Stromal cell of bone marrow (primary cell): ENCODE results near the gene RBSN.

Experiments used
- DNase-seq: peaks from one replicate; pipeline ENCODE4 v3.0.0-alpha.2; 2012; ENCODE audit warnings: low read depth

The RBSN gene

DNA sequence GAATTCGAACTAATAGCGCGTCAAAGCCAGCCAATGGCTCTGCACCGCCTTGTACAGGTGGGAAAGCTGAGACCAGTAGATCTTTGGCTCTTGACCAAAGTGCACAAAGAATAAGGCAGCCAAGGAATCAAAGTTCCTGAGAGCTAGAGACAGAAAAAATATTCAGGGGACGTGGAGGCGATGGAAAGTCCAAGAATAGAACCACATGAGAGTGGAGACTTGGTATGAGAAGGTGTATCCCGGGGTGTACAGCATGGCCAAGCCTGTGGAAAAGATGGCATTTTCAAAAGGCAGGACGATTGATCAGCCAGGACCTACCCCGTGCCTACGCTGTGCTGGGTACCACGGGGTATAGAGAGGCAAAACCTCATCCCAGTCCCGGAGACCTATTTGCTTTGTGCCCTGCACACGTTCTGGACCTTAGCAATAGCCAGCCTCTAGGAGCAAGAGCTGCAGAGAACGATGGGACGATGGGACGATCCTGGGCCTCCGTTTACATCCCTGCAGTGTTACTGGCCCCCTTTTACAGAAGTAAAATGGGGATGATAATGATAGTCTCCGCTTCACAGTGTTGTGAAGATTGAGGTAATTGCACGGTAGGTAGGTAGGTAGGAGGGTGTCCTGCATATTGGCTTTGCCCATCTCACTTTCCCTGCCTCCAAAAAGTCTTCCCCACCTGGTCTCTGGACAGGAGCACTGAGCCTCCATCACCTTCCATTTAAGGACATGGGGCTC lies 583 bp upstream of the RBSN start:
- no peak for DNase-seq

DNA sequence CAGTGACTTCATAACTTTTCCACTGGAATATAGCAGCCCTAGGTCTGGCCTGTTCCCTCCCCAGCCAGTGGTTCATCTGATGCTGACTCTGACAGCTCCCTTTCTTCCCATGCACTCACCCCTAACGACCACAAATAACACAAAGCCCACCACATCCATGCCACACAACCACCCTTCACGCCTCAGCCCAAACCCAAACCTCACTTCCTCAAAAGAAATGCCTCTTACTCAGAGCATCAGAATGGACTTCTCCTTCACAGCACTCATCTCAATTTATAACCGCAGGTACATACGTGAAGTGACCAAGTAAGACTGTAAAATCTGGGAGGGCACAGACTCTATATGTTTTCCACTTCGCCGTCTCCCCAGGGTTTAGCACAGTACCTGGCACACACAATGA lies 1.1 kb downstream of the RBSN start:
- no peak for DNase-seq

DNA sequence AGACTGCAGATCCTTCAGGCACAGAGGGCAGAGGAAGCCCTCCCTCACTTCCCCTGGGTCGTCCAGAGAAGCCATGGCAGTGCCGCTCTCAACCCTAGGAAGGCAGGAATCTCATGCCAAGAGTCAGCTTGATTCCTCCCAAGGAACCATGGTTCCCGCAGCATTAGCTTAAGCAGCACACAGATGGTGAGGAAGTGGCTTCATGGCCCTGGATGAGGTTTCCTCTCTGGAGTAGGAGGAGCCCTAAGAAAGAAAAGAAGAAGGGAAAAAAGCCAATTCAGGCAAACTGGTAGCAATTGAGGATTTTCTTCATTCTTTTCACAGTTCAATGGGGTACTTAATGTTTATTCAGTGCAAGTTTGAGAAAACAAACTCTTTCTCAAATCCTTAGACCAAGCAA lies 2.9 kb downstream of the RBSN start:
- no peak for DNase-seq

DNA sequence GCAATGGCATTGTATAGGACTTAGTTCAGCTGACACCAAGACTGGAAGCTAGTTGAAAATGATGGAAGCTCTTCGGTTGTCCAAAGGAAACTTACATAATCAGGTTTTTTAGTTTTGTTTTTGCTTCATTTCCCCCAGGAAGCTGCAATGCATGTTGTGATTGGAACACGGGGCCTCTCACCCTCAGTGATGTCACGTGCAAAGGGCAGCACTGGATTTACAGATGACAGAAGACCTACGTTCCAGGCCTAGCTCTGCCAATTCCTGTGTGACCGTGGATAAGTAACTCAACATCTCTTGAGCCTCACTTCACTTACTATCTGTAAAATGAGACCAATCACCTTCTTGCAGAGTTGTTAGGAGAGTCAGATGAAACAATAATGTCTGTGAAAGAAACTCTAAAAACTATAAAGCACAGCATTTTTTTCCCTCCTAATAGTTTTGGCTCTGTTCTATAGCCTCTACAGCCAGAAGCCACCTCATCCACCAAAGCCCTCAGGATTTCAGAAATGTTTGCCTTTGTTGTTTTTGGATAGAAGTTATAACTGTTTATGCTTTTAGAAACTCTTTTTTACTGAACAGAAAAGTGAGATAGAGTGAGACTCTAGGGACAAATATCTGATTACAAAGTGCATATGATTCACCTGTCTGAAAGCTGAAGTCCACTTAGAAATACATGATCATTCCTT lies 4.6 kb downstream of the RBSN start:
- peak; percentile 61 for DNase-seq

DNA sequence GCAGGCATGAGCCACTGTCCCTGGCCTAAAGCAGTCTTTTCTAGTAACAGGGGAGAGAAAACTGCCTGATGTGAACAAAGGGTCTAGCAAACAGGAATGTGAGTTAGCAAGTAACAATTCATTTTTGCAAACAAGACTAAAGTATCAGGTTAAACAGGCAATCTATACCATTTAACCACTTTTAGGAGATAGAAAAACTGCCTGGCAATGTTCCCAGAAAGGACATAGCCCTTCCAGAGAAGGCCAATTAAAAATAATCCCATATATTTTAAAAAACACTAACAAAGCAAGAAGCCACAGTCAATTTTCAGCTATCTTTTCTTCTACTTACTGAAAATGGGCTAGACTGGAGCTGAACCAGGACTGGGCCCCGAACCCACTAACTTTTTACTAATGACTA lies 6.3 kb downstream of the RBSN start:
- DNase-seq = no peak

DNA sequence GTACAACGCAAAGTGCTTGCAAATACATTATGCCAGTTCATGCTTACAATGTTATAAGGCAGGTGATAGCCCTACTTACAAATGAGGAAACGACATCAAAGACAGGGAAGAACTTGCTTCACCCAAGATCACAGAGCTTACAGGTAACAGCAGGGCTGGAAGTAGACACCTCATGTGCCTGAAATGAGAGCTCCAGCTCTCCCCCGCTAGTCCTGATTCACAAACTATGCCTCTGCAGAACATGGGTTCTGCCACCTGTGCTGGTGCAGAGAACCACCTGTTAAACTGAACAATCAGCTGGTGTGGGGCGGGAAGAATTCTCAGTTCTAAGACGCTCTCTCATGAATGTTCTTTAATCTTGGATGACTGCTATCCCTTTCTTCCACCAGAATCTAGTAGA lies 7.4 kb downstream of the RBSN start:
- no peak for DNase-seq

DNA sequence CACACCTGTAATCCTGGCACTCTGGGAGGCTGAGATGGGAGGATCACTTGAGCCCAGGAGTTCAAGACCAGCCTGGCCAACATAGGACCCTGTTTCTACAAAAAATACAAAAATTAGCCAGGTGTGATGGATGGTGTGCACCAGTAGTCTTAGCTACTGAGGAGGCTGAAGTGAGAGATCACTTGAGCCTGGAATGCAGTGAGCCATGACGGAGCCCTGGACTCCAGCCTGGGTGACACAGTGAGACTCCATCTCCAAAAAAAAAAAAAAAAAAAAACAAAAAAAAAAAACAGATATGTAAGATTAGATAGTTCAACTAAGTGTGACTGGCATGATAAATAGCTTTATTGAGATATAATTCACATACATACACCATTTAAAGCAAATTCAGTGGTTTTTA lies 9.7 kb downstream of the RBSN start:
- no peak for DNase-seq

DNA sequence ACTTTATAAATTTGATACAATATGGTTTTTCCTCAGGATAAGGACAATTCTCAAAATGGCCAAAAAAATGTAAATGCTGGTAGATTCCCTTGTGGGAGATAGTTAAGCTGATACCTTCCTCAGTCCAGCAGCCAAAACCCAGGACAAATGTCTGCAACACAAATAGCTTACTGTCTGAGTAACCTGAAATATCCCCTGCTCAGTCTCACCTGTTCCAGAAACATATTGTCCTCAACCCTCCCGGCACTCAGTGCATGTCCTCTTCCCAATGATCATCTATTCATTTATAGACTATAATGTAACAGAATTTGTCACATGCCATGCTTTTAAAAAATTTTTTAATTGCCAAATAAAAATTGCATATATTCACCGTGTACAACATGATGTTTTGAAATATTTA lies 12.2 kb downstream of the RBSN start:
- DNase-seq = no peak

DNA sequence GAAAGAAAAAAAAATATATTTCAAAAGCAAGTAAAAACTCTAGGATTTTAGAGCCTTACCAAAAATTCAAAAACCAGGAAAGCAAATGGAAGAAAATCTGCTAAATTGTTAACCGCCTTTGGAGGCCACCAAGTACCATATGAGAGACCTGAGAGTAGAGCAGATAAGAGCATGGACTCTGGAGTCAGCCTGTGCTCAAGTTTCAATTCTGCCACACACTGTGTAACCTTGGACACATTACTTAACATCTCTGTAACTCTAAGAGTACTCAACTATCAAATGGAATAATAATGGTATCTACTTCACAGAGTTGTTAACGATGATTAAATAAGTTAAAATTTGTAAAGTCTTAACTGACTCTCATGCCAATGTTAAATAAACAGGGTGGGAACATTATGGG lies 12.7 kb downstream of the RBSN start:
- DNase-seq = no peak

DNA sequence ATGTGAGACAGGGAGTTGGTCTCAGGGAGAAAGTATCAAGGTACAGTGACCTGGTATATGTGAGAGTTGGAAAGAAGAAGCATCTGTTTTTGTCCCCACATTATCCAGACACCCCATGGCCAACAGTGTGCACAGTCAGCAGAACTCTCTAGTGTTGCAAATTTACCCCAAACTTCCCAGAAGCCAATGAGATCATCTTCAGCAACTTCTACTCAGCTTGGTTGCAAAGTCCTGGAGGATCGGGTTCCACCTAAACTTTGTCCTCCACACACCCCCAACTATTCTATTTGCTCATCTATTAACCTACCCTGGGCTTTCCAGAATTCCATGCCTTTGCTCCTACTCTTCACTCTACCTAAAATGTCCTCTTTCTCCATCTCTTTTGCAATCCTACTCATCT lies 15.7 kb downstream of the RBSN start:
- no peak for DNase-seq

DNA sequence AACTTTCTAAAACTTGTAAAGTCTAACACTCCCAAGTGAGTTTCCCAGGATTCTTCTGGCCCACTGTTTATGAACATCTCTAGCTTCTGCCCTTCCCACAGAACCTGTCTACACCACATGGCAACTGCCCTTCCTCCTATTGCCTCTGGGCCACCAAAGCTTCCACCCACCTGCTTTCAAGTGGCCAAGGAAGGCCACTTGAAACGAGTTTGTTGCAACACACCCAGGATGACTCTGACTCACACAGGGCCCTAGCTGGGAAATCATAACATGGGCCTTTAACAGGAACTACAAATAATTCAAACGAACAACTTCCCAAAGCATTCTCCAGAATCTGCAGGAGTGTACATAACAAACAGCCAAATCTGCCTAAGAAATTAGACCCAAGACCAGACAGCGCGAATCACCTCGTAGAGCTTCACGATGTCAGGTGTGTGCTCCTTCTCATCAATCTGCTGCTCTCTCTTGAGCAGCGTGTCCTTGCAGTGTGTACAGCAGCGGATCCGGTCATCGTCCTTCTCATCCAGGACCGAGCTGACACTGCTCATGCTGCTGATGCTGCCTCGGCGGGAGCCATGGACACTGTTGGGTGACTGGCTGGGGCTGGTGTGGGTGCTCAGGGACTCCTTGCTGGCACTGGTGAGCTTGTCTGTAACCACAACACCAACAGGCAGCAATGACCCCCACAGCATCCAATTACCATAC lies 16.8 kb downstream of the RBSN start:
- no peak for DNase-seq

DNA sequence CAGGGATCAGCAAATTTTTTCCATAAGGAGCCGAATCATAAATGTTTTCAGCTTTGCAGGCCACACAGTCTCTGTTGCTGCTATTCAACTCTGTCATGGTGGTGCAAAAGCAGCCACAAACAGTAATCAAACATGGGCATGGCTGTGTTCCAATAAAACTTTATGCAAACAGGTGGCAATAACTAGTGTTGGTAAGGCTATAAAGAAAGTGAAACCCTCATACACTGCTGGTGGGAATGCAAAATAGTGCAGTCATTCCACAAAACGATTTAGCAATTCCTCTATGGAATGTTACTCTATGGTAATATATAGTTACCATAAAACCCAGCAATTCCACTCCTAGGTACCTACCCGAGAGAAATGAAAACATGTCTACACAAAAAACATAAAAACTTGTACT lies 19.9 kb downstream of the RBSN start:
- no peak for DNase-seq

DNA sequence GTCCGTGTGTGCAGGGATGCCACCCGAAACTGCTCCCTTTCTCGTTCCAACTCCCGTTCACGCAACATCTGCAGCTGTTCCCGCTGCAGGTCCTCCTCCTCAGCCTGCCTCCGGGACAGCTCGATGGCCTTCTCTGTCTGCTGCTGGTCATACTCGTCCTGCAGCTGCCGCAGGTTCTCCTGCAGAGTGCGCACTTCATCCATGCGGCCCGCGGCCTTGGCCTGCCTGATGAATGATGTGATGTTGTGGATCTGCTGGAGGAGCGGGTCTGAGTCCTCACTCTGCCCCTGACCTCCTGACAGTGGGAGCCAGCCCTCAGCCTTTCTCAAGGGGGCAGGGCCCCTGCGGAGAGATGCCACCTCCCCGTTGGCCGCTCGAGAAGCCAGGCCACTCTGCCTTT lies 24.4 kb downstream of the RBSN start:
- DNase-seq = no peak

DNA sequence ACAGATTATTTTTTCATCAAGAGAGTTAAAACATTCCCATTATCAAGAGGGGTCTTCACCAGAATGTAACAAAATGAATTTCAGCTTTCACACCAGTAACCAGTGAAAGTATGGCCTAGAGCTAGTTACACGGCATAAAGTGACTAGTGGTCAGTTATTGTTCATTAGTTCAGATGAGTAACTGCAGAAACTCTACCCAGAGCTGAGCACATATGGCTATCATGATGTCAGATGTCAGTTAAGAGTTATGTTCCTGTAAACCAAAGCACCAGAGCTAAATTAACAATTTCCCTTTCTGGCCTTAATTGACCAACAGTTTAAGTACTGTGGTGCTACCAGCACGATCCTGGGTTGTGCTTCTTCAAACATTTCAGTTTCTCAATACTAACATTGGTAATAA lies 27.2 kb downstream of the RBSN start:
- DNase-seq = no peak

DNA sequence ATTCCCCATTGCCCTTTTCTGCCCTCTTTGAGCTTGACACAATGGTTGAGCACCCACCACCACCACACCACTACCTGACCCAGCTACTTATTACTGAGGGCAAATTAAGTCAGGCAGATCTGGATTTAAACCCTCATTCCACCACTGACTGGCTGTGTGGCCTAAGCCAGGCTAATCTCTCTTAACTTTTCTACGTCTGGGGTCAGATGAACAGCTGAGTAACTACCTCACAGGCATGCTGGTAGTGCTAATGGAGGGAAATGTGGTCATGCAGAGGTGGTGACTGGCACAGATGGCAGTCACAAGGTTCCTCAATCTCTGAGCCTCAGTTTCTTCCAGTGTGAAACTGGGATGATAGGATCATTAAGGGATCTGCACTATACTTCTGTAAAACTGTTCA lies 29.5 kb downstream of the RBSN start:
- no peak for DNase-seq

DNA sequence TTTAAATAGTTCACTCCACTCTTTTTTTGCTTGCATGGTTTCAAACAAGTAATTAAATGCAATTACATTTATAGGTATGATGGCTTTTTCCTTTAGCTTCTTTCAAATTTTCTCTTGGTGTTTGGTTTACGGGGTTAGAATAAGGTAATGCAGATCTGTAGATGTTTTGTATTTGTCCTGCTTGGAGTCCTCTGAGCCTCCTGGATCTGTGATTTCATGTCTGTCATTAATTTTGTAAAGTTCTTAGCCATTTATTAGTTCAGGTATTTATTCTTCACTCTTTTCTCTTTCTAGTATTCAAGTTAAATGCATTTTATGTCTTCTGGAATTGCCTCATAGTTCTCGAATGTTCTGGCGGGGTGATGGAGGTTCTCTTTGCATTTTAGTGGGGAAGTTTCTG lies 32.5 kb downstream of the RBSN start:
- DNase-seq = no peak

DNA sequence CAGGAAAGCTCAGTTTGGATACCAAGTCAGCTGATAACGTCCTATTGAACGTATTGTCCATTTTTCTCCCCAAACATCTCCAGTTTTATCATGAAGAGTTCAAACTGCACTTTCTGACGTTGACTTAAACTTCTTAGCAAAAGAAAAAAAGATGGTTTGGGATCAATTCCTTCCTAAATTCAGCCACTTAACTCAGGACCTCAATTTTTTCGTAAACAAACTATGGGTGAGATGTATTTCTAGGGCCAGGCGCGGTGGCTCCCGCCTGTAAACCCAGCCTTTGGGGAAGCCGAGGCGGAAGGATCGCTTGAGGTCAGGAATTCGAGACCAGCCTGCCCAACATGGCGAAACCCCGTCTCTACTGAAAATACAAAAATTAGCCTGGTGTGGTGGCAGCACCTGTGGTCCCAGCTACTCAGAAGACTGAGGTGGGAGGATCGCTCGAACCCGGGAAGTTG lies 33.4 kb downstream of the RBSN start:
- no peak for DNase-seq

DNA sequence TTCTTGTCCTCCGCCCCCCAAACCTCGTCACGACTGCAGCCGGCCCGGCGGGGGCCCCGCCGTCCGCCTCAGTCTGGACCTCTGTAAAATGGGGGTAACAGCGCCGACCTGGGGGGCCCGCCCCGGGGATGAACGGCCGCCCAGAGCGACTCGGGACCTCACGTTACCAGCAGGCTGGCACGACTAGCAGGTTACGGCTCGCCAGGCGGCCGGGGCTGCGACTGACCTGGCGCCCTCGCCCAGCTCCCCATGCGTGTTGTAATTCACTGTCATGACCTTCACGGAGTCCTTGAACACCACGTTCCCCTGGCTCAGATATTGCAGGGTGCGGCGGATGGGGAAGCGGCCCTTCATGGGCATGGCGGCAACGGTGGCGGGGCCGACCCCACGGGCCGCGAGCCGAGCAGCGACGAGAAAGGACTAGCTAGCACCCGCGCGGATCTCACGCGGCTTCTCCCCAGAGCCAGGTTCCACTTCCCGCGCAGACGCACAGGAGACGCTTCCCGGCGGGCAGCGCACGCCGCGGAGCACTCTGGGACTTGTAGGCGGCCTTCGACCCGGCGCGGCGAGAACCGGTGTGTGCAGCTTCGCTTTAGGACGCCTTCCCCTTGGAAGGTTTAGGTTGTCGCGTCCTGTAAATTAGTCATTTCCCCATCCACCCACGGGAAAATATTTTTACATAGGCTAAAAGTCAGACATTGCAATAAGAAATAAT lies 34.0 kb downstream of the RBSN start, which contains the start of gene MRPS25:
TSS of gene MRPS25 (minus strand) at position 481 of the 715 bp plus-strand sequence. CDS start at position 360, 121 bp downstream.
- peak; percentile 85 for DNase-seq

DNA sequence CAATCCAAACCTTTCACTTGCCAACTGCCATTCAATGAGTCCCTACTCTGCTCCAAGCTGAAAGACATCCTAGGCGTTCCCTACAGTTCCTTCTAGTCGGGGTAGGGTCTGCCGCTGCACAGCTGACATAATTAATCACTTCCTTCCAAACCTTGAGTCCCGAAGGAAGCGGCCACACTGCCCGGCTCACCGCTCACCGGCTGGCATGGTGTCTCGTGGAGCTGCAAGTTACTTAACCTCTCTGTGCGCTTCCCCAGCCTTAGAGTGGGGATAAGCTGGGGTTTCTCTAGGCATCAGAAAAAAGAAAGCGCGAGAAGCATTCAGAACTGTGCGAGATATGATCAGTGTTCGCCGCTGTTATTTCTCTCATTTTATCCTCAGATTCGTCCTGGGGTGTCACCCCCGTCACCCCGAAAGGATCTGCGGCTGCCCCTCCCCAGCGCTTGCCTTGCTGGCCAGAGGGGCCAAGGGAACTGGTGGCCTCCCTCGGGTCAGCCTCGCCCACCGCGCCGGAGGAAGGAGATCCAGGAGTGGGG lies 34.6 kb downstream of the RBSN start:
- no peak for DNase-seq

DNA sequence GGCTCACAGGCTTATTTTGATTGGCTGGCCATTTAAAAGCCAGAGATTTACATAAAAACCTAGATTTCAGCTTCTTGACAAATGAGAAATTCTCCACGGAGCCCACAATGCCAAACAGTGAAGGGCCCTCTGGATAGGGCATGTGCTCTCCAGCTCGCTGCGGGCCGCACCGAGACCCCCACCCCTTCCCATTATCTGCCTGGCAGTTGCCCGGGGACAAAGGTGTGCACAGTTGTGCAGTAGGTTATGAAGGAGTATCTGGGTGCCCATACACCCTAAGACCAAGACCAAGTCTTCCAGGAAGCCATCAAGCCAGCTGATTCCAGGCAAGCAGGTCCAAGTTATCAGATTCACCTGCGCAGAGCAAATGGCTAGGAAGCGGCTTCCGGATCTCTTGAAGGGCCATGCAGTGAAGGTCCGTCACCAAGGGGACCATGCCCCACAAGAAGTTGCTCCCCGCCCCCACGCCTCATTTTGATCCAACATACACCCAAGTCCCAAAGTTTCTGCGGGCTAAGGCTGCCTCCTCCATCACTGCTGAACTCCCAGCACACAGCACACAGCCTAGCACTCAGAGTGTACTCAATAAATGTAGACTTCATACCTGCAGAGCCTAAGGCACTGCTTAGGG lies 35.2 kb downstream of the RBSN start:
- no peak for DNase-seq

DNA sequence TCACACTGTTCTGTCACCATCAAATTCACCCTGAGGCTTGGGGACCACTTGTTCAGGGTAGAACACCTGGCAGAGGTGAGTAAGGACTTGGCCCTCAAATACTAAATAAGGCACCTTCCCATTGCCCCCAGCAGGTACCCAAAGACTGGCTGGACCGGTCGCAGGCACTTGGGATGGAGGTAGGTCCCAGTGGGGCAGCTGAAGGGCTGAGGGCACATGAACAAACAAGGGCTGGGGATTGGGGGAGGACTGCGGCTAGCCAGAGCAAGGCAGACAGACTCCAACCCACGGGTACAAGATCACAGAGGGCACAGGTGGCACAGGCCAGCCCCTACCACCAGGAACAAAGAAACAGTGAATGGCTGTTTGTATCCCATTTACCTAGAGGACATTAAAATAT lies 35.7 kb downstream of the RBSN start:
- DNase-seq = no peak

DNA sequence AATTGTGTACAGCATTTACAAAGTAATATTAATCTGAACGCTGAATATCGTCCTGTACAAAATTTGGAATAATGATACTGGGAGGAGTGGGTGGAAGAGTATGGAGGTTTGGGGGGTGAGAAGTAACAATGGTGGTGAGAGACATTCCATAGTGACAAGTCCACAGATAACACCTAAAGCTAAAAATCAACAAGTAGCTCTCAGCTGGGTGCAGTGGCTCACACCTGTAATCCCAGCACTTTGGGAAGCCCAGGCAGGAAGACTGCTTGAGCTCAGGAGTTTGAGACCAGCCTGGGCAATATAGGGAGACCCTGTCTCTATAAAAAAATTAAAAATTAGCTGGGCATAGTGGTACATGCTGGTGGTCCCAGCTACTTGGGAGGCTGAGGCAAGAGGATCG lies 38.9 kb downstream of the RBSN start:
- no peak for DNase-seq
